Stimulated activated CD8-positive, alpha-beta memory T cell treated with anti-CD3 and anti-CD28 coated beads, Interleukin-4, amount 100 ng/mL, for 1 hour (primary cell): ENCODE data around the gene MTMR4.
"Not testable (repeated sequence)": the region's sequence is repeated elsewhere in the genome, so short reads cannot be mapped to it uniquely, and the experiment has no call there.

Experiments used
- DNase-seq, 2 donors: peaks; one replicate each; pipeline ENCODE4 v3.0.0-alpha.2; 2020; ENCODE audit warnings: low read depth in 2 of 2, low spot score in 1 of 2

Gene MTMR4

GRCh38 chr17:58493506-58493905, 20.9 kb downstream of the MTMR4 start:
- no peak for DNase-seq

GRCh38 chr17:58492238-58493121, 22.0 kb downstream of the MTMR4 start:
- DNase-seq, result no peak

- no peak for DNase-seq
Measured at GRCh38 chr17:58491510-58492045, 22.9 kb downstream of the MTMR4 start.

GRCh38 chr17:58488428-58488890, 26.0 kb downstream of the MTMR4 start:
- no peak for DNase-seq

GRCh38 chr17:58487589-58488427, 26.6 kb downstream of the MTMR4 start, which contains the start of gene HSF5:
Gene HSF5 (minus strand): TSS chr17:58488408. CDS start chr17:58488274, 134 bp downstream.
- peak; percentile 47 to 56 for DNase-seq

GRCh38 chr17:58484600-58484999, 29.8 kb downstream of the MTMR4 start:
- DNase-seq, result no peak

GRCh38 chr17:58481798-58482197, 32.6 kb downstream of the MTMR4 start:
- DNase-seq, result not testable (repeated sequence)

GRCh38 chr17:58480090-58480489, 34.3 kb downstream of the MTMR4 start:
- DNase-seq, result no peak

GRCh38 chr17:58476812-58477211, 37.6 kb downstream of the MTMR4 start:
- no peak for DNase-seq

GRCh38 chr17:58475985-58476384, 38.5 kb downstream of the MTMR4 start:
- no peak for DNase-seq

- no peak for DNase-seq
Measured at GRCh38 chr17:58470356-58470755, 44.1 kb downstream of the MTMR4 start.

GRCh38 chr17:58468944-58469343, 45.5 kb downstream of the MTMR4 start:
- DNase-seq, result no peak

GRCh38 chr17:58455491-58455890, 58.9 kb downstream of the MTMR4 start:
- DNase-seq, result no peak

GRCh38 chr17:58452738-58453137, 61.7 kb downstream of the MTMR4 start:
- DNase-seq, result no peak

GRCh38 chr17:58447039-58447975, 67.1 kb downstream of the MTMR4 start:
- DNase-seq, result peak in 1 of 2 donors; percentile 29

GRCh38 chr17:58446086-58446485, 68.4 kb downstream of the MTMR4 start:
- no peak for DNase-seq
